GM21447 (cell line): ENCODE data around the gene KDM2B.

ENCODE experiments used
- ATAC-seq: cut with Tn5 transposase; IDR thresholded peaks from one replicate; pipeline ENCODE4 v1.9.1; 2021; ENCODE audit not compliant: unreplicated experiment

Gene KDM2B

GRCh38 chr12:121580959-121581685, at the start of gene KDM2B:
TSS of gene KDM2B (minus strand) at chr12:121581023. CDS start at chr12:121580911, 112 bp downstream.
- no peak for ATAC-seq

GRCh38 chr12:121628536-121628935, 47.7 kb upstream of the KDM2B start:
- ATAC-seq = no peak

- no peak for ATAC-seq
These were observed 47.2 kb upstream of the KDM2B start for GRCh38 chr12:121628037-121628436.

GRCh38 chr12:121626853-121627640, 46.2 kb upstream of the KDM2B start:
- peak; percentile 30 for ATAC-seq

DNA sequence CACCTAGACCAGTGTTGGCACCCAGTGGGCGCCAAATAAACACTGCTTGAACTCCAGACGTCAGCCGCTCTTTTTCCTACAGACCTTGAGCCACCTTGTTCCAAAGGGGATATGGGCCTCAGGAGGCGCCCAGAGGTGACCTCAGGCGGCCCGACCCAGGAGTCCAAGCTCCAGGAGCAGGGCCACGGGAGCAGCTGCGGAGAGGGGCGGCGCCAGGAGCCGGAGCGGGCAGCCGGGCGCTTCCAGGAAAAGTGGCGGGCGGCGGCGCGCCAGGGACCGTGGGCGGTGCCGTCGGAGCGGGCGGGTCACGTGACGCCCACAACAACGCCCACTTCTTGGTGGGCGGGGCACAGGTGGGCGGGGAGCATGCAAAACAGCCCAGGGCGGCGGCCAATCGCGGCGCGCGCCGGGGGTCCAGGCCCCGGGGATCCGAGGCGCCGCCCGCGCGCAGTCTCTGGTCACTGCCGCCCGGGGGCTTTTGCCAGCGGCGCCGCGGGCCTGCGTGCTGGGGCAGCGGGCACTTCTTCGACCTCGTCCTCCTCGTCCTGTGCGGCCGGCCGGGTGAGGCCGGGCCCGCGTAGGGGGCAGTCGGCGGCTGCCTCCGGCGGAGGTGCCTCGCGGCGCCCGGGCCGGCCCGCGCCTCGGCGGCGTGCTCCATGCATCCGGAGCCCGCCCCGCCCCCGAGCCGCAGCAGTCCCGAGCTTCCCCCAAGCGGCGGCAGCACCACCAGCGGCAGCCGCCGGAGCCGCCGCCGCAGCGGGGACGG, 45.4 kb upstream of the KDM2B start, which contains the start of gene ORAI1:
ORAI1 (plus strand) TSS at position 444 of the 766 bp plus-strand sequence.
- peak; percentile 51 for ATAC-seq

DNA sequence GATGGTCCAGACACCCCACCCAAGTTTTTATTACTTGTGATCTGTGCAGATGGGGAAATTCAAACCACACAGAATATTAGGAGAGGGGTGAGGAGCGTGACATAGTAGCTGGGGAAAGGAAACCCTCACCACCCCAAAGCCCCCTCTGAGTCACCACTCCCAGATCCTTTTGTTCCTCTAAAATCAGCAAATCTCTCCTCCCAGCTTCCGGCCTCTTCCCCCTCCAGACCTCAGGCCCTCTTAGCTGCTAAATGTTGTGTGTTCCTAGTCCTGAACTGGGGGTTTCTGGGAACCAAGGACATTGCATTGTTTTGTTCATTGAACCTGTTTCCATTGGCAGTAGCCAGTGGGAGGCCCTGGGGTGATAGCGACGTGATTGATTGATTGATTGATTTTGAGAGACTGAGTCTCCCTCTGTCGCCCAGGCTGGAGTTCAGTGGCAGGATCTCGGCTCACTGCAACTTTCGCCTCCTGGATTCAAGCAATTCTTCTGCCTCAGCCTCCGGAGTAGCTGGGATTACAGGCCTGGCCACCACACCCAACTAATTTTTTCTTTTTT, 39.6 kb upstream of the KDM2B start:
- ATAC-seq = no peak

DNA sequence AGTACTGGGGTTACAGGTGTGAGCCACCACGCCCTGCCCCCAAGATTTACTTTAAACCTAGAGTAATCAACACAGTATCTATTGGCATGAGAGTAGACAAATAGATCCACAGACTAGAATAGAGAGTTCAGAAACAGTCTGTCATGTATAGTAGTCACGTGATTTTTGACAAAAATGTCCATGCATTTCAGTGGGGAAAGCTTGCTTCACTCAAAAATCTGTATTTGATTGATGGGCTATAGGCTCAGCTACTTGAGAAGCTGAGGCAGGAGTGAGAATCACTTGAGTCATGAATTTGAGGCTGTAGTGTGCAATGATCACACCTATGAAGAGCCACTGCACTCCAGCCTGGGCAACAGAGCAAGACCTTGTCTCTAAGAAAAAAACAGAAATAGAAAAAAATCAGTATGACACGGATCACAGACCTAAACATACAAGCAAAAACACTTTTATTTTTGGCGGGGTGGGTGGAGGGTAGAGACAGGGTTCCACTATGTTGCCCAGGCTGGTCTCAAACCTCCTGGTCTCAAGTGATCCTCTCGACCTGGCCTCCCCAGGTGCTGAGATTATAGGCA, 37.9 kb upstream of the KDM2B start:
- ATAC-seq = no peak

- ATAC-seq = no peak
These were observed 34.1 kb upstream of the KDM2B start for GRCh38 chr12:121614872-121615467.

DNA sequence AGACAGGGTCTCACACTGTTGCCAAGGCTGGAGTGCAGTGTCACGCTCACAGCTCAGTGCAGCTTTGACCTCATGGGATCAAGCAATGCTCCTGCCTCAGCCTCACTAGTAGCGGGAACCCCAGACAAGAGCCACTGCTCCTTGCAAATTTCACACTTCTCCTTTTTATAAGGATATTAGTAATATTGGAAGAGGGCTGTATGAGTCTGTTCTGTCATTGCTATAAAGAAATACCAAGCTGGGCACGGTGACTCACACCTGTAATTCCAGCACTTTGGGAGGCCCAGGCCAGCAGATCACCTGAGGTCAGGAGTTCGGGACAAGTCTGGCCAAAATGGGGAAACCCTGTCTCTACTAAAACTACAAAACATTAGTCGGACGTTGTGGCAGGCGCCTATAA, 32.6 kb upstream of the KDM2B start:
- no peak for ATAC-seq

- ATAC-seq = no peak
These were observed 30.5 kb upstream of the KDM2B start for GRCh38 chr12:121611306-121611705.

- no peak for ATAC-seq
These were observed 29.7 kb upstream of the KDM2B start for GRCh38 chr12:121610239-121611149.

DNA sequence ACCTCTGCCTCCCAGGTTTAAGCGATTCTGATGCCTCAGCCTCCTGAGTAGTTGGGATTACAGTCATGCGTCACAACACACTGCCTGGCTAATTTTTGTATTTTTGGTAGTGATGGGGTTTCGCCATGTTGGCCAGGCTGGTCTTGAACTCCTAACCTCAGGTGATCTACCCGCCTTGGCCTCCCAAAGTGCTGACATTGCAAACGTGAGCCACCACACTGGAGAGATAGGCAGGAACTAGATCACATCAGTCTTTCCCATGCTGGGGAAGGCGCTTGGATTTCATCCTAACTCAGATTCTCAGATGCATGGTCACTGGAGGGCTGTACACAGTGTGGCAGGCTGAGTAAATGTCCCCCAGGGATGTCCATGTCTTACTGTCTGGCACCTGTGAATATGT, 27.5 kb upstream of the KDM2B start:
- no peak for ATAC-seq

GRCh38 chr12:121603581-121603980, 22.8 kb upstream of the KDM2B start:
- no peak for ATAC-seq

GRCh38 chr12:121602766-121603165, 21.9 kb upstream of the KDM2B start:
- no peak for ATAC-seq

DNA sequence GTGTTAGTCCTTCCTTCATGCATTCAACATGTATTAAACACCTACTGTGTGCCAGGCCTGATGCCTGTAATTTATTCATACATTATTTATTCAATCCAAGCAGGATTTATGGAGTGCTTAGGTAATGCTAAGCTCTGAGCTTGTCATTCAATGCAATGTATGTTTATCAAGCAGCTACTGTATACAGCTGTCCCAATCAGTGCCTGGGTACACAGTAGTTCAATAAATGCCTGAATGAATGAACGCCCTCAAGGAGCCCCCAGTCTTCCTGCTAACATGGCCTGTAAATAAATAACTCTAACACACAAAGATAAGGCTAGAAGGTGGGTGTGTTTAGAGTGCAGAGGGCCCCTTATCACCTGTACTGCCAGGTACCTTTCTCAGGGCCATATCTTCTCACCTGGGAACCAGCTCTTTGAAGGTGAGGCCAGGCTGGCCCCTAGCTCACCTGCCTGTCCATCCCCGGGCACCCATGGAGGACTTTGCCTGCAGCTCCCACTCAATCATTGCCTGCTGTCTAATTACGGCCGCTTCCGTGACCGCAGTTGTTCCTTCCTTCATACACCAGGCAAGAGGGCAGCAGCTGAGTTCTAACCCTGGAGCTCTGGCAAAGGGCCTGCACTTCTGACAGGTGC, 20.0 kb upstream of the KDM2B start:
- ATAC-seq = no peak

GRCh38 chr12:121596526-121596925, 15.7 kb upstream of the KDM2B start:
- ATAC-seq = no peak

GRCh38 chr12:121595520-121595919, 14.7 kb upstream of the KDM2B start:
- ATAC-seq = no peak

GRCh38 chr12:121592320-121592719, 11.5 kb upstream of the KDM2B start:
- no peak for ATAC-seq
